HFFc6 (cell line): ENCODE measurements around the gene RNF223. TPM values are rescaled to one million over a fixed set of nuclear protein-coding genes. Genes with fewer than 3 reads are reported as not detected.
A peak's percentile ranks its signal among the peaks of the same experiment; 100 is the strongest.

Experiments
- DNase-seq: peaks from one replicate; pipeline ENCODE4 v3.0.0-alpha.2; 2018
- H3K27ac Mint-ChIP-seq: 2 replicates; pipeline ENCODE4 v1.8.0; 2020; ENCODE audit warnings: mild to moderate bottlenecking, mixed read lengths
- H3K27me3 Mint-ChIP-seq: 2 replicates; pipeline ENCODE4 v1.8.0; 2021; ENCODE audit warnings: mild to moderate bottlenecking, moderate library complexity, mixed read lengths; ENCODE audit not compliant: insufficient read depth
- H3K36me3 Mint-ChIP-seq: 2 replicates; pipeline ENCODE4 v1.8.0; 2021; ENCODE audit warnings: low read depth, mixed read lengths
- H3K4me1 Mint-ChIP-seq: 2 replicates; pipeline ENCODE4 v1.8.0; 2020; ENCODE audit warnings: low read depth, mixed read lengths
- H3K4me3 Mint-ChIP-seq: 2 replicates; pipeline ENCODE4 v1.8.0; 2020; ENCODE audit warnings: mild to moderate bottlenecking, moderate library complexity, mixed read lengths
- H3K9me3 Mint-ChIP-seq: 2 replicates; pipeline ENCODE4 v1.8.0; 2020; ENCODE audit warnings: mild to moderate bottlenecking, mixed read lengths
- total RNA-seq, 6 experiments: library from RNA; stranded (reverse); fragmentation: NEBNext Ultra II Directional; extraction: Animal tissue kit (Norgen Biotek cat#: 25700); gene quantifications; 2 replicates in 1 of 6; 3 replicates in 5 of 6; pipeline ENCODE4 v1.2.3, GENCODE V29; 2021
- TF ChIP-seq, protein P1 (sequence below): fragments of 200-600 bp; sonication (generic); IDR thresholded peaks from 2 replicates; pipeline ENCODE4 v1.5.0; 2021; ENCODE audit warnings: antibody characterized with exemption, mild to moderate bottlenecking

Gene RNF223
- total RNA-seq, 6 experiments from 2014 or later = not detected

- H3K27ac Mint-ChIP-seq = no peak overlapping the region
- no peaks in the 10 kb centered on the region; the same call in 1 of the 2 replicates for H3K4me1 Mint-ChIP-seq
- no peaks in the 10 kb centered on the region for H3K9me3 Mint-ChIP-seq
- no peak overlapping the region for H3K4me3 Mint-ChIP-seq
- peaks cover 11% of the 10 kb centered on the region for H3K36me3 Mint-ChIP-seq
- peaks cover 10% of the 10 kb centered on the region for H3K27me3 Mint-ChIP-seq
- DNase-seq = no peak
- TF ChIP-seq, protein P1, sequence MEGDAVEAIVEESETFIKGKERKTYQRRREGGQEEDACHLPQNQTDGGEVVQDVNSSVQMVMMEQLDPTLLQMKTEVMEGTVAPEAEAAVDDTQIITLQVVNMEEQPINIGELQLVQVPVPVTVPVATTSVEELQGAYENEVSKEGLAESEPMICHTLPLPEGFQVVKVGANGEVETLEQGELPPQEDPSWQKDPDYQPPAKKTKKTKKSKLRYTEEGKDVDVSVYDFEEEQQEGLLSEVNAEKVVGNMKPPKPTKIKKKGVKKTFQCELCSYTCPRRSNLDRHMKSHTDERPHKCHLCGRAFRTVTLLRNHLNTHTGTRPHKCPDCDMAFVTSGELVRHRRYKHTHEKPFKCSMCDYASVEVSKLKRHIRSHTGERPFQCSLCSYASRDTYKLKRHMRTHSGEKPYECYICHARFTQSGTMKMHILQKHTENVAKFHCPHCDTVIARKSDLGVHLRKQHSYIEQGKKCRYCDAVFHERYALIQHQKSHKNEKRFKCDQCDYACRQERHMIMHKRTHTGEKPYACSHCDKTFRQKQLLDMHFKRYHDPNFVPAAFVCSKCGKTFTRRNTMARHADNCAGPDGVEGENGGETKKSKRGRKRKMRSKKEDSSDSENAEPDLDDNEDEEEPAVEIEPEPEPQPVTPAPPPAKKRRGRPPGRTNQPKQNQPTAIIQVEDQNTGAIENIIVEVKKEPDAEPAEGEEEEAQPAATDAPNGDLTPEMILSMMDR = no peak
These were observed 33.0 kb downstream of the RNF223 start for GRCh38 chr1:1041092-1041523.

DNA sequence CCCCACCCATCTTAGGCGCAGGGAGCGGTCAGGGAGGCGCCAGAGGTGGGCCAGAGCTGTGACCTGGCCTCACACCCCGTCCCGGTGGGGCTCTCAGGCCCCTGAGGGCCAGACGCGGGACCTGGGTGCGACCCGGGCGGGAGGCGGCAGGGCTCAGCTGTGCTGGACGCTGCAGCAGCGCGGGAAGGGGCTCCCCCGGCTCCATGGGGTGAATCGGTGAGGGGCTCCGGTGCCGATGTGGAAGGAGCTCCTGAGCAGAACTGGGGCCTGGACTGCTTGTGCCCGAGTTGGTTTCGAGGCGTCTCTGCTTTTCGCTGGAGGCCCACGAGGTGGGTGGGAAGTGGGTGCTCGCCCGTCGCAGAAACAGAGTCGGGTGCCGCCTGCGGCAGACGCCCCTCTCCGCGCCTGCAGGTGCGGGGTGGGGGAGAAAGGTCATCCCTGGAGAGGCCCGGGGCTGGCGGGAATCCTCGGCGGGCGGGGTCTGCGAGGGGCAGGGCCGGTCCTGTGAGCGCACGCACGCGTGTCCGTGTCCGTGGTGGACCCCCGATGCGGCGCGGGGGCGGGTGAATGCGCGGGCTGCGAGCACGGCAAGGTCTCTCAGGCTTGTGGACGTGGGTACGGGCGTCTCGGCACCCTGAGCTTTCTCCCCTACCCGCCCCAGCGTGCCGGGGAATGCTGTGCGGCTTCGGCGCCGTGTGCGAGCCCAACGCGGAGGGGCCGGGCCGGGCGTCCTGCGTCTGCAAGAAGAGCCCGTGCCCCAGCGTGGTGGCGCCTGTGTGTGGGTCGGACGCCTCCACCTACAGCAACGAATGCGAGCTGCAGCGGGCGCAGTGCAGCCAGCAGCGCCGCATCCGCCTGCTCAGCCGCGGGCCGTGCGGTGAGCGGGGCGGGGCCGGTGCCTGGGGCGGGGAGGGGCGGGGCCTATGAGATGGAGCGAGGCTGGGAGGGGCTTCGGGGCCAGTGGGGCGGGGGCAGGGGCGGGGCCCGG is 33.8 kb downstream of the RNF223 start:
- Mint-ChIP-seq H3K27ac (no peak overlapping the region), H3K4me1 (no peaks in the 10 kb centered on the region; the same call in 1 of the 2 replicates), H3K4me3 (peak overlapping the region; percentile 20), H3K36me3 (peaks cover 11% of the 10 kb centered on the region), H3K9me3 (no peaks in the 10 kb centered on the region), H3K27me3 (peaks cover 7% of the 10 kb centered on the region)
- TF ChIP-seq, protein P1 = peak; percentile 27; the same call in 1 of the 2 replicates
- DNase-seq = peak; percentile 89

GRCh38 chr1:1039145-1039910 is 34.8 kb downstream of the RNF223 start:
- Mint-ChIP-seq H3K27ac (no peak overlapping the region), H3K4me3 (peak overlapping the region; percentile 20; the same call in 1 of the 2 replicates), H3K36me3 (peaks cover 5% of the 10 kb centered on the region; the same call in 1 of the 2 replicates), H3K27me3 (peaks cover 7% of the 10 kb centered on the region), H3K9me3 (no peaks in the 10 kb centered on the region), H3K4me1 (no peaks in the 10 kb centered on the region; the same call in 1 of the 2 replicates)
- TF ChIP-seq, protein P1 = no peak
- DNase-seq = no peak

DNA sequence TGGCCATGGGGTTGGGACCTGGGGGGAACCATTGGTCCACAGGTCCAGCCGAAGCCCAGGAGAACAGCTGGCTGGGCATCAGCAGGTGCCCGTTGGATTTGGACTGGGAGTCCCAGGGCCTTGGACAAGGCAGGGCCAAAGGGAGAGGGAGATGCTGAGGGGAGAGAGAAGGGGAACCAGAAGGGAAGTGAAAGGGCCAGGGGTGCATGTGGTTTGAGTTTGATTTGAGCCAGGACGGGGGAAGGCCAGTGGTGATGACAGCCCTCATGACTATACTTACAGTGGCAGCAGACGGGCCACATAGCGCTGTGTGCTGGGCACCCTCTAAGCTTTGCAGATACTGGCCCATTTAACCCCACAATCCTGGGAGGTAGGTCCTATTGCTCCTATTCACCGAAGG is 35.4 kb downstream of the RNF223 start:
- Mint-ChIP-seq H3K4me3 (no peak overlapping the region), H3K9me3 (no peaks in the 10 kb centered on the region), H3K36me3 (peaks cover 5% of the 10 kb centered on the region; the same call in 1 of the 2 replicates), H3K27me3 (peaks cover 7% of the 10 kb centered on the region), H3K27ac (no peak overlapping the region), H3K4me1 (no peaks in the 10 kb centered on the region; the same call in 1 of the 2 replicates)
- no peak for DNase-seq
- TF ChIP-seq, protein P1 = no peak
